Measurements from ENCODE around the gene CEBPE. TPM values are rescaled to one million over a fixed set of nuclear protein-coding genes. Genes with fewer than 3 reads are reported as not detected.
A peak's percentile ranks its signal among the peaks of the same experiment; 100 is the strongest.

The CEBPE gene
- total and polyA plus RNA-seq, 2 donors, result 0.87 to 2.5 TPM

- H3K27ac ChIP-seq (ENCODE audit: low read depth in 1 of 2, low read length in 1 of 2), result peak overlapping the region; percentile 9 to 51
- peak in 1 of 9 donors; percentile 9 for DNase-seq (ENCODE audit: low read depth in 6 of 9, low spot score in 9 of 9)
- H3K36me3 ChIP-seq (ENCODE audit: control insufficient read depth in 2 of 2, insufficient read depth in 2 of 2, low read length in 1 of 2), result no peaks in the 10 kb centered on the region
- H3K9me3 ChIP-seq (ENCODE audit: control insufficient read depth in 2 of 2, insufficient read depth in 1 of 2, low read length in 1 of 2), result no peaks in the 10 kb centered on the region
- peaks cover 0 to 5% of the 10 kb centered on the region in 2 donors for H3K27me3 ChIP-seq (ENCODE audit: control insufficient read depth in 2 of 2, insufficient read depth in 1 of 2, low read length in 1 of 2)
- WGBS, result 70% methylated on average over 11 of the region's 11 CpGs
- H3K4me3 ChIP-seq (ENCODE audit: low read length in 2 of 2), result no peak overlapping the region
- peaks cover 0 to 12% of the 10 kb centered on the region in 2 donors for H3K4me1 ChIP-seq (ENCODE audit: control insufficient read depth in 2 of 2, insufficient read depth in 2 of 2, low read length in 2 of 2)
Measured at GRCh38 chr14:23160924-23161522, 42.0 kb upstream of the CEBPE start.

- Histone ChIP-seq H3K36me3 (ENCODE audit: control insufficient read depth in 2 of 2, insufficient read depth in 2 of 2, low read length in 1 of 2) (no peaks in the 10 kb centered on the region), H3K9me3 (ENCODE audit: control insufficient read depth in 2 of 2, insufficient read depth in 1 of 2, low read length in 1 of 2) (no peaks in the 10 kb centered on the region), H3K4me1 (ENCODE audit: control insufficient read depth in 2 of 2, insufficient read depth in 2 of 2, low read length in 2 of 2) (peaks cover 2 to 22% of the 10 kb centered on the region in 2 donors), H3K4me3 (ENCODE audit: low read length in 2 of 2) (no peak overlapping the region), H3K27ac (ENCODE audit: low read depth in 1 of 2, low read length in 1 of 2) (no peak overlapping the region), H3K27me3 (ENCODE audit: control insufficient read depth in 2 of 2, insufficient read depth in 1 of 2, low read length in 1 of 2) (peaks cover 0 to 5% of the 10 kb centered on the region in 2 donors)
- DNase-seq (ENCODE audit: low read depth in 6 of 9, low spot score in 9 of 9), result no peak
- 93% methylated on average over 1 of the region's 1 CpG for WGBS
Measured at GRCh38 chr14:23159532-23159931, 40.5 kb upstream of the CEBPE start.

- Histone ChIP-seq H3K27me3 (ENCODE audit: control insufficient read depth in 2 of 2, insufficient read depth in 1 of 2, low read length in 1 of 2) (peaks cover 3 to 5% of the 10 kb centered on the region in 2 donors), H3K4me1 (ENCODE audit: control insufficient read depth in 2 of 2, insufficient read depth in 2 of 2, low read length in 2 of 2) (peaks cover 8 to 29% of the 10 kb centered on the region in 2 donors), H3K9me3 (ENCODE audit: control insufficient read depth in 2 of 2, insufficient read depth in 1 of 2, low read length in 1 of 2) (no peaks in the 10 kb centered on the region), H3K27ac (ENCODE audit: low read depth in 1 of 2, low read length in 1 of 2) (no peak overlapping the region), H3K4me3 (ENCODE audit: low read length in 2 of 2) (no peak overlapping the region), H3K36me3 (ENCODE audit: control insufficient read depth in 2 of 2, insufficient read depth in 2 of 2, low read length in 1 of 2) (no peaks in the 10 kb centered on the region)
- WGBS, result 97% methylated on average over 2 of the region's 2 CpGs
- no peak for DNase-seq (ENCODE audit: low read depth in 6 of 9, low spot score in 9 of 9)
Measured at GRCh38 chr14:23158779-23159178, 39.7 kb upstream of the CEBPE start.

- Histone ChIP-seq H3K27me3 (ENCODE audit: control insufficient read depth in 2 of 2, insufficient read depth in 1 of 2, low read length in 1 of 2) (peaks cover 7% of the 10 kb centered on the region in 2 donors), H3K4me1 (ENCODE audit: control insufficient read depth in 2 of 2, insufficient read depth in 2 of 2, low read length in 2 of 2) (peaks cover 8 to 22% of the 10 kb centered on the region in 2 donors), H3K4me3 (ENCODE audit: low read length in 2 of 2) (no peak overlapping the region), H3K36me3 (ENCODE audit: control insufficient read depth in 2 of 2, insufficient read depth in 2 of 2, low read length in 1 of 2) (no peaks in the 10 kb centered on the region), H3K27ac (ENCODE audit: low read depth in 1 of 2, low read length in 1 of 2) (no peak overlapping the region), H3K9me3 (ENCODE audit: control insufficient read depth in 2 of 2, insufficient read depth in 1 of 2, low read length in 1 of 2) (no peaks in the 10 kb centered on the region)
- 34% methylated on average over 10 of the region's 10 CpGs for WGBS
- DNase-seq (ENCODE audit: low read depth in 6 of 9, low spot score in 9 of 9), result peak in 3 of 9 donors; percentile 35 to 59 (median 35)
Measured at GRCh38 chr14:23154964-23155587, 36.0 kb upstream of the CEBPE start.

GRCh38 chr14:23153851-23154796 is 35.1 kb upstream of the CEBPE start:
- Histone ChIP-seq H3K27ac (ENCODE audit: low read depth in 1 of 2, low read length in 1 of 2) (peak overlapping the region; percentile 50 to 54), H3K4me3 (ENCODE audit: low read length in 2 of 2) (no peak overlapping the region), H3K36me3 (ENCODE audit: control insufficient read depth in 2 of 2, insufficient read depth in 2 of 2, low read length in 1 of 2) (no peaks in the 10 kb centered on the region), H3K9me3 (ENCODE audit: control insufficient read depth in 2 of 2, insufficient read depth in 1 of 2, low read length in 1 of 2) (no peaks in the 10 kb centered on the region), H3K4me1 (ENCODE audit: control insufficient read depth in 2 of 2, insufficient read depth in 2 of 2, low read length in 2 of 2) (peaks cover 8 to 22% of the 10 kb centered on the region in 2 donors), H3K27me3 (ENCODE audit: control insufficient read depth in 2 of 2, insufficient read depth in 1 of 2, low read length in 1 of 2) (peaks cover 7 to 8% of the 10 kb centered on the region in 2 donors)
- 83% methylated on average over 28 of the region's 28 CpGs for WGBS
- DNase-seq (ENCODE audit: low read depth in 6 of 9, low spot score in 9 of 9), result peak in 1 of 9 donors; percentile 12

- H3K4me1 ChIP-seq (ENCODE audit: control insufficient read depth in 2 of 2, insufficient read depth in 2 of 2, low read length in 2 of 2), result peaks cover 8 to 22% of the 10 kb centered on the region in 2 donors
- H3K9me3 ChIP-seq (ENCODE audit: control insufficient read depth in 2 of 2, insufficient read depth in 1 of 2, low read length in 1 of 2), result no peaks in the 10 kb centered on the region
- no peak overlapping the region for H3K27ac ChIP-seq (ENCODE audit: low read depth in 1 of 2, low read length in 1 of 2)
- WGBS, result 94% methylated on average over 2 of the region's 2 CpGs
- H3K4me3 ChIP-seq (ENCODE audit: low read length in 2 of 2), result no peak overlapping the region
- H3K36me3 ChIP-seq (ENCODE audit: control insufficient read depth in 2 of 2, insufficient read depth in 2 of 2, low read length in 1 of 2), result no peaks in the 10 kb centered on the region
- no peak for DNase-seq (ENCODE audit: low read depth in 6 of 9, low spot score in 9 of 9)
- H3K27me3 ChIP-seq (ENCODE audit: control insufficient read depth in 2 of 2, insufficient read depth in 1 of 2, low read length in 1 of 2), result peaks cover 7 to 8% of the 10 kb centered on the region in 2 donors
Measured at GRCh38 chr14:23151342-23151741, 32.3 kb upstream of the CEBPE start.

- peaks cover 8 to 14% of the 10 kb centered on the region in 2 donors for H3K4me1 ChIP-seq (ENCODE audit: control insufficient read depth in 2 of 2, insufficient read depth in 2 of 2, low read length in 2 of 2)
- peaks cover 7 to 8% of the 10 kb centered on the region in 2 donors for H3K27me3 ChIP-seq (ENCODE audit: control insufficient read depth in 2 of 2, insufficient read depth in 1 of 2, low read length in 1 of 2)
- no peaks in the 10 kb centered on the region for H3K9me3 ChIP-seq (ENCODE audit: control insufficient read depth in 2 of 2, insufficient read depth in 1 of 2, low read length in 1 of 2)
- H3K4me3 ChIP-seq (ENCODE audit: low read length in 2 of 2), result no peak overlapping the region
- no peak for DNase-seq (ENCODE audit: low read depth in 6 of 9, low spot score in 9 of 9)
- H3K27ac ChIP-seq (ENCODE audit: low read depth in 1 of 2, low read length in 1 of 2), result no peak overlapping the region
- no peaks in the 10 kb centered on the region for H3K36me3 ChIP-seq (ENCODE audit: control insufficient read depth in 2 of 2, insufficient read depth in 2 of 2, low read length in 1 of 2)
Measured at GRCh38 chr14:23149745-23150144, 30.7 kb upstream of the CEBPE start.

GRCh38 chr14:23148591-23149249 is 29.7 kb upstream of the CEBPE start:
- Histone ChIP-seq H3K9me3 (ENCODE audit: control insufficient read depth in 2 of 2, insufficient read depth in 1 of 2, low read length in 1 of 2) (no peaks in the 10 kb centered on the region), H3K36me3 (ENCODE audit: control insufficient read depth in 2 of 2, insufficient read depth in 2 of 2, low read length in 1 of 2) (no peaks in the 10 kb centered on the region), H3K27me3 (ENCODE audit: control insufficient read depth in 2 of 2, insufficient read depth in 1 of 2, low read length in 1 of 2) (peaks cover 4 to 8% of the 10 kb centered on the region in 2 donors), H3K27ac (ENCODE audit: low read depth in 1 of 2, low read length in 1 of 2) (no peak overlapping the region), H3K4me1 (ENCODE audit: control insufficient read depth in 2 of 2, insufficient read depth in 2 of 2, low read length in 2 of 2) (peaks cover 0 to 4% of the 10 kb centered on the region in 2 donors), H3K4me3 (ENCODE audit: low read length in 2 of 2) (no peak overlapping the region)
- no peak for DNase-seq (ENCODE audit: low read depth in 6 of 9, low spot score in 9 of 9)
- 98% methylated on average over 5 of the region's 5 CpGs for WGBS
